NCI-H1105 treated with DMSO at 0.1 percent for 48 hours (cell line): ENCODE results near the gene DDAH2.

Experiments used
- DNase-seq: peaks from one replicate; lab custom pipeline; 2025; lab: John Stamatoyannopoulos, UW

DDAH2 gene, protein sequence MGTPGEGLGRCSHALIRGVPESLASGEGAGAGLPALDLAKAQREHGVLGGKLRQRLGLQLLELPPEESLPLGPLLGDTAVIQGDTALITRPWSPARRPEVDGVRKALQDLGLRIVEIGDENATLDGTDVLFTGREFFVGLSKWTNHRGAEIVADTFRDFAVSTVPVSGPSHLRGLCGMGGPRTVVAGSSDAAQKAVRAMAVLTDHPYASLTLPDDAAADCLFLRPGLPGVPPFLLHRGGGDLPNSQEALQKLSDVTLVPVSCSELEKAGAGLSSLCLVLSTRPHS

DNA sequence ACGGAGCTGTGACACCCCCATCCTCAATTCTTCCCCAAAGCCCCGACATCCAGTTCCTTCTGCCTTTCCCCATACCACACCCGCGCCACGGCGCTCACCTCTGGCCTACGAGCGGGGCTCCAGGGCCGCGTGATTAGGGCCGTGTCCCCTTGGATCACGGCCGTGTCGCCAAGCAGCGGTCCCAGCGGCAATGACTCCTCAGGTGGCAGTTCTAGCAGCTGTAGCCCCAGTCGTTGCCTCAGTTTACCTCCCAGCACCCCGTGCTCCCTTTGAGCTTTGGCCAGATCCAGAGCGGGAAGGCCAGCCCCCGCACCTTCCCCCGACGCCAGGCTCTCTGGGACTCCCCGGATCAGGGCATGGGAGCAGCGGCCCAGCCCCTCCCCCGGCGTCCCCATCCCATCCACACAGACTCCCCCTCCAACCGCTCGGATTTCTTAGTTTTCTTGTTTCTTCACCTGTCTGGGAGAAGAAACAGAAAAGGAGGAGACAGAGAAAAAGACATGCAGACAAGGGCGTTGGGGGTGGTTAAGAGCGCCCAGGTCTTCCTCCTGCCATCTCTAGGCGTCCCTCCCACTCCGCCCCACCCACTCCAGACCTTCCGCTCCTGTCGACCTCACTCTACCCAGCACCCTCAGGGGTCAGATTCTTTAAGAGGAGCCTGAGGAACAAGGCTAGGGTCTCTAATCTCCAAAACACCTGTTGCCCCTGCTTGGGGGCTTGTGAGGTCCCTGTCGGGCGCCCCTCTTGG is at the start of gene DDAH2:
Gene DDAH2 (minus strand): TSS at position 533 of the 748 bp plus-strand sequence. CDS start 138 bp downstream, at position 395.
- no peak for DNase-seq

DNA sequence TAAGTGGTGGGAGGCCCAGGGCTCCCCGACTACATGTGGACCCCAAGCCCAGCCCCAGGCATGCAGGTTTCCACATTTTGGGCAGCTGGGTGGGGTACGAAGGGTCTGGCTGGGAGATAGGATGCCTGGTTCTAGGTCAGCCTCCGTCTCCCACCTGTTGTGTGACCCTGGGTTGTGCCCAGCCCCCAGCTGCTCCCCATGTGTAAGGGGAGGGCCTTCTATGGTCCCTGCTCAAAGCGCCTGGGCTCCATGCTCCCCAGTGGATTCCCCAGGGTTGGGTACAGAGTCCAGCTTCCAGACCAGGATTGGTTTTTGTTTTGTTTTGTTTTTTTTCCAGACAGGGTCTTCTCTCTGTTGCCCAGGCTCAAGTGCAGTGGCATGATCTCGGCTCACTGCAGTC is 49.1 kb upstream of the DDAH2 start:
- DNase-seq: no peak

DNA sequence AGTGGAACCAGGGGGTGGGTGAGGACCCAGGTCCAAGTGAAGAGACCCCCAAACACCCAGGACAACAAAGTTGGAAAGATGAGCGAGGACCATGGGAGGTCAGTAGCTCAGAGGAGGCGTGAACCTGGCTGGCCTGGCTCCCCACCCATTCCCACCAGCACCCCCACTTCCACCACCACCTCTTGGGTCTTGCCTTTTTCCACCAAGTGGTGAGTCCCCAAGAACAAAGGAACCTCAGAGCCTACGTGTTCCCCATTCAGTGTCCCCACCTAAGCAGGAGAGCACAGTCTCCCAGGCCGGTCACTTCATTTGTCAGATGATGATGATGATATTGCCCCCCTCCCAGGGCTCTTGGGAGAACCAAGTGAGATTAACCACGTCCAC is 48.6 kb upstream of the DDAH2 start:
- DNase-seq: no peak

DNA sequence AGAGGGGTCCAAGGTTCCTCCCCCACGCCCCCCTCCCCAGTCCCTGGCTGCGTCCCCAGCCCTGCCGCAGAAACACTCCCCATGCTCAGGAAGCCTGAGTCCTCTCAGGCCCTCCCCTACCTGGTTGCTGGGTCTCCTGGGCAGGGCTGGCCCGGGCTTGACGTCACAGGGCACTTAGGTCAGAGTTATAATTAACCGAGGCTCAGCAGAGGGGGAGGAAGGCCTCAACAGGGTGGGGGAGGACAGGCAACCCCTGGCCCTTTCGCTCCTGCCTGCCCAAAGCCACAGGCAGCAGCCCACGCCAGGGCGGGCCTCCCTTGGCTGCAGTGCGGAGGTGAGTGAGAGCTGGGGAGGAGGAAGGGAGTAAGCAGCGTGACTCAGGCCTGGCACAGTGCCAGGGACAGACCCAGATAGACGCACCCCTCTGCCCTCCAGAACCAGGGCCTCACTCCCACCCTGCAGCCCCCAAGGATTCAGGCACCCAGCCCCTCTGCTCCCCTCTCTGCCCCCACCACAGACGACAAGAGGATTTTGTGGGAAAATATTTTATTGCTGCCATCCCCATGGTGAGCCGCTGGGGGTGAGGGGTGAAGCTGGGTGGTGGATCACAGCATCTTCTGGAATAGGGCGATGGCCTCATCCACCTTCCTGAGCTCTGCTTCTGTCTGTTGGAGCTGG is 48.0 kb upstream of the DDAH2 start, which contains the start of gene VWA7:
Gene VWA7 (minus strand): TSS at position 340 of the 678 bp plus-strand sequence. CDS start 549 bp downstream, outside the sequence.
- peak; percentile 72 for DNase-seq

DNA sequence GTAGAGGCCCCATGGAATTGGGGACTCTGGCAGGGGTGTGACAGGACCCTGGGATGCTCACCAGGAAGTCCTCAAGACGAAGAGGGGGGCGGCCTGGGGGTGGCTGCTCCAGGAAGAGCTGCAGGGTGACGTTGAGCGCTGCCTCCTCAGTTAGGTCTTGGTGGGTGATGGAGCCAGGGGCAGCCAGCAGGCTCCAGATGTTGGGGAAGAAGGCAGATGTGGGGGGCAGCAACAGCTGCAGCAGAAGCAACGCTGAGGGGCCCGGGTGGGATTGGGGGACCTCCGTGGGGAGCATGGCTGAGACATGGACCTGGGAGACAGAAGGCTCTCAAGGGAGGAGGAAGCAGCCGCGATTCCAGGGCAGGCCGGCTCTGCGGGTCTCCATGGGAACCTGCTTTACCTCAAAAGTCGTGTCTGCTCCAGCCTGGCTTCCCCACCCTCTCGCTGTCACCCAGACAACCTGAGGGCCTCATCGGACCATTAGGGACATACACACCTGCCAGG is 47.4 kb upstream of the DDAH2 start:
- no peak for DNase-seq

DNA sequence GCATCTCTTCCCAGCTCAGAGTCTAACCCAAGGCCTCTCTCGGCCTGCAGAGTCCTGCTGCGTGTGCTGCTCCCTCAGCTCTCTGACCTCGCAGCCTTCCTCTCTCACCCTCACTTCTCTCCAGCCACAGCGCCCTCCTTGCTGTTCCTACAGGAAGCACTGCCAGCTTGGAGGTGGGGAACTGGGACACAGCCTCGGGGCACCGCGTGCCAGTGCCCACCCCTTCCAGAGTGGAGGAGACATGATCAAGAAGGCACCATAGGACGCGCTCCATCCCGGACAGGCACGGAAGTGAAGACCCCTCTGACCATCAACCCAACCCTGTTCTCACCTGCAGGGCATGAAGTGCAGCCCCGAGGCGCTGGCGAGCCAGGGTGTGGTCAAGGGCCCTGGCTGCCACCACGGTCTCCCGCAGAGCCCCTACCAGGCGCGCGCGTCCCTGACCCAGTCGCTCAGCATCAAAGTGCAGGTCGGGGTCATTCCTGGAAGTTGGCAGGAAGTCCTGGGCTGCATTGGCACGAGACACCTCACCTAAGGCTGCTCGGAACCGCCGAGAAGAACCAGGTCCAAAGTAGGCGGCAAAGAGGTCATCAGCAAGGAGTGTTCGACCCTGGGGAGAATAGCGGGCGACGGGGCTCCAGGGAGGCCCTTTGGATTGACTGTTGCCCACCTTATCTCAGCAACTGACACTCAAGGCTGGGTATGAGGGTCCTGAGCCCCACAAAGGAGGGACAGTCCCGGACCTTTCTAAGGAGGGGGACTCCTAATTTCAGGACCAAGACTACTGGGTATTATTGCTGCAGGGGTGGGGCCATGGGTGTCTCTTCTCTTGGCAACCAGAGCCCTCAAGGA is 46.8 kb upstream of the DDAH2 start:
- DNase-seq: no peak

DNA sequence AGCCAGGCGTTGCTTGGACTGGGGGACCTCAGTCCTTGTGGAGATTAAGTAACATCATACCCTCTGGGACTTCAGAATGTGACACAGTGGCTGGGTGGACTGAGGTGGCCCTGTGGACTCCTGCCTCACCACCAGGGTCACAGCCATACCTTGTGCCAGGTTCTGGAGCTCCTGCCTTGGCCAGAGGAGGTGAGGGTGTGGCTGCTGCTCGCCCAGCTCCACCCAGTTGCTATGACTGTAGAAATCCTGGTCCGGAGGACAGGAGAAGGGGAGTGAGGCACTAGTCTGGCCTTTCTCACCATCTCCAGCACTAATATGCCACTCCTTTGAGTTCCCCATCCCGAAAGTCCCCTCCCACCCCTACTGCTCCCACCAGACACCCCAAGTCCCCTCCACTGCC is 46.1 kb upstream of the DDAH2 start:
- no peak for DNase-seq

DNA sequence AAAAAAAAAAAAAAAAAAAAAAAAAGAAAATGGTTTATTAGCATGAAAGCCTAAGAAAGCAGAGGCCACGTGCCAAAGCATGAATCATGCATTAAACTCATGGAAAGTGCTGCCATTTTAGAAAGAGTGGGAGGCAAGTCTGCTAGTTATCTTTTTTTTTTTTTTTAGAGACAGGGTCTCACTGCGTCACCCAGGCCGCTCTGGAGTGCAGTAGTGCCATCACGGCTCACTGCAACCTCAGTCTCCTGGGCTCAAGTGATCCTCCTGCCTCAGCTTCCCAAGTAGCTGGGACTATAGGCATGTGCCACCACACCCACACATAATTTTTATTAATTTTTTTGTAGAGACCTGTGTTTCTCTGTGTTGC is 42.9 kb upstream of the DDAH2 start:
- DNase-seq: no peak

DNA sequence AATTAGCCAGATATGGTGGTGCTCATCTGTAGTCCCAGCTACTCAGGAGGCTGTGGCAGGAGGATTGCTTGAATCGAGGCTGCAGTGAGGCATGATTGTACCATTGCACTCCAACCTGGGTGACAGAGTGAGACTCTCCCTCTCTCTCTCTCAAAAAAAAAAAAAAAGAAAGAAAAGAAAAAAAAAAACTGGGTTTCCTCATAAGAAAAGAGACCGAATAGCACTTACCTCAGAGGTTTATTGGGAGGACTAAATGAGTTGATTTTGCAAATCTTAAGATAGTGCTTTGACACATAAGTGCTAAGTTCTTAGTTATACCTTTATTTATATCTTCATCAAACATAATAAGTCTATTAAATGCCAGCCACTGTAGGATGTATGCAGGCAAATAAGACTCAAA is 41.8 kb upstream of the DDAH2 start:
- DNase-seq: no peak

DNA sequence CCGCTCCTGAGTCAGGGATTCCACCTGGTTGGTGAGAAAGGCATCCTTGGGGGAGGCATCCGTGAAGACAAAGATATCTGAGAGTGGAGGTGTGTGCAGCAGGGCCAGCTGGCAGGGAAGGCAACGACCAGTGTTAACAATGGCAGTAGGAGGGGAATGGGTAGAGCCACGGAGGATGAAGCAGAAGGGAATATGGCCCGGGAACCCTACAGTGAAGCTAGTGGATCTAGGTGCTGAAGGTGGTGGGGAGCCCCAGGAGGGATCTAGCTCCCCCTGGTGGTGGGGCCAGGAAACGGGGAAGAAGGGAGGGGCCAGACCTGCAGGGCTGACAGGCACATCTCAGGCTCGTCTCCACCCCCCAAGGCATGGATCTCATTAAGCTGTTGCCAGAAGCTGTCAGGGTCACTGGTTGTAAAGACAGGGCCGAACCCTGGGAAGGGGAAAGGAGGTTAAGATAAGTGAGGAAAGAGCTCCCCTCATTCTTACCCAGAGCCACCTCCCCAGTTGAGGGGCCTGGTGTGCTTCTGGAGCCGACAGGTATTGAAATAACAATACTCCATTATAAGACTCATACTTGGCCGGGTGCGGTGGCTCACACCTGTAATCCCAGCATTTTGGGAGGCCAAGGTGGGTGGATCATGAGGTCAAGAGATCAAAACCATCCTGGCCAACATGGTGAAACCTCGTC is 40.7 kb upstream of the DDAH2 start:
- DNase-seq: peak; percentile 33

DNA sequence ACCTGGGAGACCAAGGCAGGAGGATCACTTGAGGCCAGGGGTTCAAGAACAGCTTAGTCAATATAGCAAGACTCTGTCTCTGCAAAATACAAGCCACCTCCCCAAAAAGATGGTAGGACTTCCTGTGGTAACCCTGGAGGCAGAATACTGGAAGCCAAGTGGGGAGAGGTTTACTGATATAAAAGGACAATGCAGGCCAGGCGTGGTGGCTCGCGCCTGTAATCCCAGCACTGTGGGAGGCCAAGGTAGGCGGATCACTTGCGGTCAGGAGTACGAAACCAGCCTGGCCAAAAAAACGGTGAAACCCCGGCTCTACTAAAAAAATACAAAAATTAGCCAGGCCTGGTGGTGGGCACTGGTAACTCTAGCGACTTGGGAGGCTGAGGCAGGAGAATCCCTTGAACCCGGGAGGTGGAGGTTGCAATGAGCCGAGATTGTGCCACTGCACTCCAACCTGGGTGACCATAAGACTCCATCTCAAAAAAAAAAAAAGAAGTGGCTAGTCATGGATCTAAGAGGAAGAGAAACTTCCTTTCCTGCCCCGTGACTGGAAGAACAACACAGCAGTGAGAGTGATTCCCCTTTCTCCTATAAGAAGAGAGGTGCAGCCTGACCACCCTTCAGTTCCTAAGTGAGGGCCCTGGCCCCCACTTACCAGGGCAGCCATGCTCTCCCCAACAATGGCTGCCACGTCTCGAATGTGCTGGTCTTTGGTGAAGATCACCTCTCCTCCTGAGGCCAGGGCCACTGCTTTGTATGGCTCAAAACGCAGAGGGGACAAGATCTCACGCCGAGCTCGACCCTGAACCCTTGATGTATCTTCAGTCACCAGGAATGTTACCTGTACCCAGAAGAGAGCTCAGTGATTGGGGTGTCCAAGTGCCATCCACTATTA is 39.5 kb upstream of the DDAH2 start:
- no peak for DNase-seq

DNA sequence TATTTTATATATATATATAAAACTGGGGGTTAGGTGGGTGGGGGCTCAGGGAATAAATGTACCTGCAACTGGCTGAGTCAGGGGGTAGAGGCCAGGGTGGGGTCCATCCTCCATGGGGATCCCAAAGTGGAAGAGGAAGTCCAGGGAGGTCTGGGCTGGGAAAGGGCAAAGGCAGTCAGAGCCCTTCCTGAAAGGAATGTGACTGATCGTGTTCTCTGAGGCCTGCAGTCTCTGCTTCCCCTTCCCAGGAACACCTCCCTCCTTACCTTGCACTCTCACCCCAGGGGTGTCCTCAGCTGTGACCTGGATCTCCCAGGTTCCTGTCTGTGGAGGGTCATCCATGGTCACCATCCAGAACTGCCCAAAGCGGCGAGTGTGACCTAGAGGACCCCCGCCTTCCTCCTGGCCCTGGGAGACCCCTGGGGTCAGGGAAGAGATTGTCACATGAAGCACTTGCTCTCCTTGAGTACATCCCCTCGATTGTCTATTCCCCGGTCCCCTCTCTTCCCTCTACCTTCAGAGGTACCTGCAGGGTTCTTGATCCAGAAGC is 38.1 kb upstream of the DDAH2 start:
- no peak for DNase-seq

DNA sequence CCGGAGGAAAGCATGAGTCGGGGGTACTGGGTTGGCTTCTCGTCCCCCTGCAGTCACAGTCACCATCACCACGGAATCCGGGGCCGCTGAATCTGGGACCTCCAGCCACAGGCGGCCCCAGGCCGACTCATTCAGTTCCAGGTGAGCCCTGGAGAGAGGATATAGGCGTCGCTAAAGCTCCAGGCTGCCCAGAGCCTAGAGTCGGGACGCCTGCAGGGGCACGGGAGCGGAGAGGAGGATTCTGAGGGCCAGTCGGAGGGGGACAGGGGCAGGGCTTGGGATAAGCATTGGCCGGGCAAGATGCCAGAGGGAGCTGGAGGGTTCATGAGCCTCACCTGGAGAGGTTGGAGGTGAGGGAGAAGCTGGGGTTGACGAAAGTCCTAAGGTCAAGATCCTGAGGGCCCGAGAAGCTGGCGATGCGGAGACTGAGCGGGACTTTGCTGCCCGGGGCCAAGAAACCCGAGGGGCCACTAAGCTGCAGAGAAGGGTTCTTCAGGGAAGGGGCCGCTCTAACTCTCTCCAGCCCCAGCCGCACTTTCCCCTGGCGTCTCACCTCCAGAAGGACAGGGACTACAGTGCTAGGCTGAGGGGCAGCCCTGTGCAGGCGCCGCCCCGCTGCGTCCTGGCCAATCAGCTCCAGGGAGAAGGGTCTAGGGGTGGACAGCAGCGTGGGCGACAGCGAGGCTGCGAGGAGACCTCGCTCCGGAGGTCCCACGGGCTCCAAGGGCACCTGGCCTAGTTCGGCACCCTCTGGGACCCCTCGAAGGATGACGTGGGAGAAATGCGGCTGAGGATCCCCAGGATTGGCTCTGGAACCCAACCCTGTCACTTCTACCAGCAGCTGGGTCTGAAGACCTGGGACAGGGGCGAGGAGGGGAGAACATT is 37.1 kb upstream of the DDAH2 start:
- DNase-seq: no peak

DNA sequence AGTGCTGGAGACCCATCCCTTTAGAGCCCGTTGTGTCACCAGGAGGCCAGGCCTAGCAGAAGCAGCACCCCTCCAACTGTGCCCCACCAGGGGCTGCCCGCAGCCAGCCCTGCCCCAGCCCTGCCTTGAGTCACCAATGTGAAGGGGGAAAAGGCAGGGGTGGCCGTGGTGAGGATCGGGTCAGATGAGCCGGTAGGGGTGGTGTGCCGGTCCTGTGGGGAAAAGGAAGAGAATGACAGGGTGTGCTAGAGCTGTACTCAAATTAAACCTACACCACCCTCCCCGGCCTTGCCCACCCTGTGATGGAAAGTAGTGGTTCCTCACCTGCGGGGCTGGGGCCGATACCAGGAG is 36.4 kb upstream of the DDAH2 start:
- no peak for DNase-seq

DNA sequence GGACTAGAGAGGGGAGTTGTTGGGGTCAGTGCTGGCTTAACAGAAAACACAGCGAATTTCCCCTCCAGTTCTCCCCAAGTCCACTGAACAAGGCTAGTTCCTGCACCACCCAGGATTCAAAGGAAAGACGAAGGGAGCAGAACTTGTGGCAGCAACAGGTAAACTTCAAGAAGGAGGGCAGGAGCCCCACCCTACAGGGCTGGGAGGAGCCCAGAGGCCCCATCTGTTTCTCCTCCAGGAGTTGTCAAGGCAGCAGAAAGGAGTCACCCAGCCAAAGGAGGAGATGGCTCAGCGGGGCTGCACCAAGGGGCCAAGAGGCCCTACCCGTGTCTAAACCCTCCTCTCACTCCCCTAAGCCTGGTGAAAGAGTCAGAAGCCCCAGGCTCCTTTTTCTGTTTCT is 35.1 kb upstream of the DDAH2 start:
- DNase-seq: no peak

DNA sequence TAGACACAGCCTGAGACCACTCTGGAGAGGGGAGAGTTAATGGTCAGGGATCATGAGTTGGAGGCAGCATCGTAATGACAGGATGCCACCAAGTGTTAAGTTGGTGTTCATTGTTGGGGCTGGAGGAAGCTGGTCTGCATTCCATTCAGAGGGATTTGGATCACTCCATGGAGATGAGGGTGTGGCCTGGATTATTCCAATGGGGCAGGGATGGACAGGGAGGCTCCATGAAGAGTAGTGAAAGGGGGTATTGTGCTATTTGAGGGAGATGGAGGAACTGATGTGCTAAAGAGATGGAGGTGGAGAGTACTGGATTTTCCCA is 34.5 kb upstream of the DDAH2 start:
- DNase-seq: no peak

DNA sequence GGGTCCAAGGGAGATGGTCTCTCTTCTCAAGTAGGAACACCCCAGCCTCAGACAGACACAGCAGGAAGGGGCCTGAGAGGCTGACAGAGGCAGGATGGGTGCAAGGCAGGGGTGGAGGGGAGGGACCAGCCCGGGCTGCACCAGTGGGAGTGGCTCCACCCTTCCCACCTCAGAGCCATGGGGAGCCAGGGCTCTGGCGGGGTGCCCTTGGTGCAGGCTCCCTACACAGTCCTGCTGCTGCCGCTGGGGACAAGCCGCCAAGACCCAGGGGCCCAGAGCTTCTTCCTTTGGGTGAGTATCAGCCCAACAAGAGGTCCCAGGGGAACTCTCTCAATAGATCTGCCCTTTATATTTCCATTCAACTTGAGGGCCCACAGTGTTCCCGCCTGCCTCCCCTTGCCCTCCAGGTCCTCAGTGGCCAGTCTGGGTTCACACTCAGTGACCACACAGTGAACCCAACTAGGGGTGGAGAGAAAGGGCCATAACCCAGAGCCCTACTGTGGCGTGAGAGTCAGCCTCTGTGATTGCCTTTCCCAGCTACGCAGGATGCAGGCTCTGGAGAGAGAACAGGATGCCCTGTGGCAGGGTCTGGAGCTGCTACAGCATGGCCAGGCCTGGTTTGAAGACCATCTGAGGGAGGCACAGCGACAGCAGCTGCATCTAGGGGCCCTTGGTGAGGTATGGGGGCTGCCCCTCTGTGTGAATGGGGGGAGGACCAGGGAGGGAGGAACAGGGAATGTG is 33.9 kb upstream of the DDAH2 start:
- DNase-seq: no peak

DNA sequence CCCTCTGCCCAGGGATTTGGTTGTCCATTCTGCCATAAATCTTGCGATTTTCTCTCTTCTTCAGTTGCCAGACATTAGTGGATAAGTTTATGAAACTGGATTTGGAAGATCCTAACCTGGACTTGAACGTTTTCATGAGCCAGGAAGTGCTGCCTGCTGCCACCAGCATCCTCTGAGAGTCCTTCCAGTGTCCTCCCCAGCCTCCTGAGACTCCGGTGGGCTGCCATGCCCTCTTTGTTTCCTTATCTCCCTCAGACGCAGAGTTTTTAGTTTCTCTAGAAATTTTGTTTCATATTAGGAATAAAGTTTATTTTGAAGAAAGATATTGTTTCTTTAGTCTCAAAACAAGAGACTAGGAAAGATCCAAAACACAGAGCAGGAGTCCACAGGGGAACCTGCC is 33.3 kb upstream of the DDAH2 start, which contains the start of gene SAPCD1:
Gene SAPCD1 (plus strand): TSS at position 301 of the 400 bp plus-strand sequence. CDS start 399 bp downstream, outside the sequence.
- no peak for DNase-seq
